Activated CD8-positive, alpha-beta memory T cell treated with anti-CD3 and anti-CD28 coated beads for 36 hours (primary cell): Measurements from ENCODE around the gene DZIP1. TPM values are rescaled to one million over a fixed set of nuclear protein-coding genes. Genes with fewer than 3 reads are reported as not detected.

Experiments
- total RNA-seq, 2 experiments: library from RNA; stranded (reverse); gene quantifications; one replicate each; pipeline ENCODE4 v1.2.3, GENCODE V29; 2021

The DZIP1 gene
- total RNA-seq, 2 experiments from 2014 or later = 0.13 to 0.42 TPM

Other genes with a start within 250 kb of the DZIP1 start
- gene CLDN10, start 92.0 kb downstream of the DZIP1 start, total RNA-seq = not detected
- gene DNAJC3, start 32.4 kb upstream of the DZIP1 start, total RNA-seq = 10 to 100 TPM; 21.5 to 22.4 TPM